Stimulated activated CD4-positive, alpha-beta T cell treated with anti-CD3 and anti-CD28 coated beads, Interleukin-1b, Interleukin-23, amount 100 ng/mL, for 4 hours (primary cell): ENCODE measurements around the gene TP63.

Experiments used
- DNase-seq, 2 donors: peaks; one replicate each; pipeline ENCODE4 v3.0.0-alpha.2; 2020; ENCODE audit warnings: low read depth in 2 of 2

Gene TP63

DNA sequence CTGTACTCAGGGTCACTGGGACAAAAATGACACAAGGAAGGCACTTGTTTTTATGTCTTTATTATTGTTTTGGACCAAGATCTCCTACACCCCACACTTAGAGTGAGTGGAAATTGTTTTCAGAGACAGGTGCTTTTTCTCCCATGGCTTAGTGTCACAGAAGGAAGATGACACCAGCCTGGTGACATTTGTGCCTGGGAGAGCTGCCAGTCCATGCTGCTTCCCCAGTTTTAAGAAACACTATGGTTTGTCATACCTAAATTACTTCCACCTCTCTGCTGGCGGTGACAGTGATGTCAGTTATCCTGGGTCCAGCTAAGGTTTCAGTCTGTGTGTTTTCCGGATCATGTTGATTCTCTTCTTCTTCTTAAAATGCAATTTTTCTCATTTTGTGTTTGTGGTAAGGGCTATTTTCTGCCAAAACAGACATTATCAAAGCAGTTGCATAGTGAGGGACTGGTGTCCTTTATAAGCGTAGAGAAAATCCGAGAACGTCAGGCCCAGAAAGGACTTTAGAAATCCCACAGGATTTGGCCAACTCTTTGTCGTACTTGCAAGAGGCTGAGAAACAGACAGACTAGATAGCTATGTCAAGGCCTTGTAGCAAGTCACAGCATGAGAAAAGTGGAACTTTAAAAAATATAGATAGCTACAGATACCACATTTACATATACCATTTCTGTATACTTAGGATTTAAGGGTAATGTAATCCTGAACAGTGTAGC lies 149.5 kb downstream of the TP63 start:
- DNase-seq, result no peak

GRCh38 chr3:189781415-189781814 lies 150.2 kb downstream of the TP63 start:
- DNase-seq, result no peak

DNA sequence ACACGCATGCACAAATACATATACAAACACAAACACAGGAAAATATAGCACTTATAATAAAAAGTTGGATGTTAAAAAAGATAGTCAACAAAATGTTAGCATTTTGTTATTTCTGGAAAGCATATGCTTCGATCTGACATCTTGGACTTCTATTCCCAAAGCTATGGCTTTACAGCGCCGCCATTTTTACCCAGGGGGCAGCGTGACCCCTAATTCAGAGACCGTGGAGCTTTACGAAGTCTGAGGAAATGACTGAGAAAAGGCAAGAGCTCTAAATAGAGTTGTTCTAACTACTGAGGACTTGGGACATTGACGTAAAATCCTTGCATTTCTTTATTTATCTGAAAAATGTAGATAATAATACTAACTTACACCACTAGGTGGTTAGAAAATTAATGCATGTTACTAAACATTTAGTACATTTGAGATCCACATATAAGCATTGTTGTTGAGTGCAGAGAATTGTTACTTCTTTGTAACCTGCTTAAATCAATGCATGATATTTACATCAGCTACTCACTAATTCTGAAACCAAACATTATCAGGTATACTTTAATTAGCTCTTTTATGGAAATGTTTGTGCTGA lies 155.4 kb downstream of the TP63 start:
- DNase-seq, result no peak

DNA sequence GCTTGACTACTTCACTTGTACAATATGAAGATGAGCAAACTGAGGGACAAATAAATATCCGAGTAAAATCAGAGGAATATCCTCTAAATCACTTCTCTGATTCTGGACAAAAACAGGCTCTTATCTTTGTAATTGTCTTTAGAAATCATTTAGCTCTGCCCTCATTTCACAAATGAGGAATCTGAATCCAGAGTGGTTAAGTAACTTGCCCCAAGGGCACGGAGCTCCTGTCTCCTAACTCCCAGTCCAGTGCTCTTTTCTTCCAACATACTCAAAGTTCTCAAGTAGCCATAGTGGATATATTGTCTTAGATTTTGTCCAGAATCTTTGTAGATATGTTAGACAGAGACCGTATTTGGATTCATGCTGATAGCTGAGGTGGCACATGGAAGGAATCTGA lies 156.0 kb downstream of the TP63 start:
- DNase-seq, result no peak

GRCh38 chr3:189787632-189788031 lies 156.4 kb downstream of the TP63 start:
- no peak for DNase-seq

GRCh38 chr3:189789432-189789831 lies 158.2 kb downstream of the TP63 start:
- no peak for DNase-seq

GRCh38 chr3:189790658-189791057 lies 159.5 kb downstream of the TP63 start:
- DNase-seq, result no peak

GRCh38 chr3:189792046-189792929 lies 161.1 kb downstream of the TP63 start:
- no peak for DNase-seq

- no peak for DNase-seq
Measured at GRCh38 chr3:189794518-189794917, 163.3 kb downstream of the TP63 start.

DNA sequence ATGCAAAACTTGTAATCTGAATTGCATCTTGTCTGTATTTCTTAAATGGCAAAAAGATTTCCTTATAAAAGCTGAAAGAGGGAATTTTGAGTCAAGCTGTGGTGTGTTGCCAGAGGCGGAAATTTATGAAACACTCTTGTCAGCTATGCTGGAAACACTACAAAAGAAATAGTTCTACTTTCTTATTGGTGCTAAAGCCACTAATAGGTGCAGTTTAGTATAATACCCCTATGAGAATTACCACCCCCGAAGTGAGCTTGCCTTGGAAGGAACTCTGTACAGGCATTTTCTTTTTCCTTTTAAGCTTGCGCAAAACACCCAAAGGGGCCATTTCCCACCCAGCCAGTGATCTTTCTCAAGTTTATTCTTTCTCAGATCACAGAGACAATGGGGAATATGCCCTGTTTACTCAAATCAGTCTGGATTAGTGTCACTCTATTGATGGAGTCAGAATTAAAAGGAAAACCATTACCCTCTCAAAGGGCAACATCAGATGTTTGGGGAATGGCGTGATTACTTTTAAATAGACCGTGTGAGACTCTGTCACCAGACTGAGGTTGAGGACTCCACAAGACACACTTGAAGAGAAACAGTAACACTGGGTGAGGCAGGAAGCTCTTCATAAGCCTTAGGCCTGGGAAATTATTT lies 166.0 kb downstream of the TP63 start:
- DNase-seq, result no peak

- DNase-seq, result no peak
Measured at GRCh38 chr3:189799366-189799765, 168.2 kb downstream of the TP63 start.

DNA sequence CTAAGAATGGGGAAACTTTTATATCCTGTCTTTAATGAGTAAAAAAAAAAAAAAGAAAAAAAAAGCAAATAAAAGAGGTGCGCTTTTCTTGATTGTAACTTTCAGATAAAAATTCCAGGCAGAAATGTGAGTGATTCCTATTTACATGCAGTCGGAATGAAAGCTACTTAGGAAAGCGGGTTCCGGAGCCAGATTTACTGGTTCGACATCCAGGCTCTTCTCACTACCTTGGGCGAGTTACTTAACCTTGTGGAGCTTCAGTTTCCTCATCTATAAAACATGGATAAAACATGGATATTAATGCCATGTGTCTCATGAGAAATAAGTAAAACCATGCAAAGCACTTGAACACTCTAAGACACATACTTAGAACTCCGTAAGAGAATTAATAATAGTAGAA lies 169.2 kb downstream of the TP63 start:
- DNase-seq, result no peak

- no peak for DNase-seq
Measured at GRCh38 chr3:189803254-189803653, 172.1 kb downstream of the TP63 start.

- no peak for DNase-seq
Measured at GRCh38 chr3:189805375-189806067, 174.3 kb downstream of the TP63 start.

DNA sequence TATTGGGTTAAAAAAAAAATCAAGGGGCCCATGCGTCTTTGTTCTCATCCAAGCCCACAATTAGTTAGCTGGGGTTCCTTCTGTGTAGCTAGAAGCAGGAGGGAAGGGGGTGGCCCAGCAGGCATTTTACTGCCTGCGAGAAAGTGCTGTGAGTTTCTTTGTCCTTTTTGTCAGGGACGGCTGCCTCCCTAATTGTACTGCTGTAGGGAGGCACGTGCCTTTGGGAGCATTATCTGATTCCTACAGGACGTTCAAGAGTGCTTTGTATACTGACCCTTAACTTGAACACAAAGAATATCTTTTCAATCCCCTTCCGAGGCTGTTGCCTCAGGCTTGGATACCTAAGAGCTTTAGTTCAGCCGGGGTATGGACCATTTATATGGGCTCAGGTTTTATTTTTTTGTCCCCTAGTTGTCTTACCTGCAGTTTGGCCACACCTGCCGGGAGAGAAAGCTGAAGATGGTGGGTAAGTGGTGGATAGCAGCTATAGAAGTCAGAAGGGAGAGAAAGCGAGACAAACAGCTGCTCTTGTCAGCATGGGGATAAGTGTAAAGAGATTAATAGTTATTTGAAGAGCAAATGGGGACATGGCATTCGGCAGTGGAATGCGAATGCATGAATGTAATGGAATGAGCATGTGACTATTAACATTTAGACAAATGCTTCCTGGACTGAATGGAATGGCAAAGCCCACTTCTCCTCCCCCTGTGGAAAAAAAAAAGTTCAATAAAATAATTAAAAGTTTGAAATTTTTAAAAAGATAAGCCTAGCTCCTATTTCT lies 175.2 kb downstream of the TP63 start:
- DNase-seq, result no peak

DNA sequence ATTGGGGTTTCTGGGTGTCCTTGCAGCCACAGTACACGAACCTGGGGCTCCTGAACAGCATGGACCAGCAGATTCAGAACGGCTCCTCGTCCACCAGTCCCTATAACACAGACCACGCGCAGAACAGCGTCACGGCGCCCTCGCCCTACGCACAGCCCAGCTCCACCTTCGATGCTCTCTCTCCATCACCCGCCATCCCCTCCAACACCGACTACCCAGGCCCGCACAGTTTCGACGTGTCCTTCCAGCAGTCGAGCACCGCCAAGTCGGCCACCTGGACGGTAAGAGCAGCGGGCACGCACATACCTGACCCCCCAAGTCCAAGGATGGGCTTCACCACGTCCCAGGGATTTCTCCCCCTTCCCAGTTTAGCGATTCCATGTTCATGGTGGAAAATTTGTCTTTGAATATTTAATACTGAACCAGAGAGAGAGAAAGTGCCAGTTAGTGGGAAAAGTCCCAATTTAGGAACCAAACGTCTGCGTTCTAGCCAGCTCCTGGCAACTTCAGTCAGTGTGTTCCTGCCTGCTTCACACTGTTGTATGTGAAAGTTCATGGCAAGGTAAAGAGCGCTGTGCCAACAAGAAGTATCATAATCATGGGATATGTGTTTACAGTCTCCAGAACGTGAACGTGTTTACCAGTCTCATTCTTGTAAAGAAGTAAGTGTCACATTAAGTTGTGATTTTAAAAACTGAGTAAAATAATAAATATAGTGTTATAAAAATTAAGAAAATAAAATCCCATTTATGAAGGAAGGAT lies 177.2 kb downstream of the TP63 start:
- DNase-seq, result no peak

GRCh38 chr3:189809583-189809982 lies 178.4 kb downstream of the TP63 start:
- DNase-seq, result no peak

DNA sequence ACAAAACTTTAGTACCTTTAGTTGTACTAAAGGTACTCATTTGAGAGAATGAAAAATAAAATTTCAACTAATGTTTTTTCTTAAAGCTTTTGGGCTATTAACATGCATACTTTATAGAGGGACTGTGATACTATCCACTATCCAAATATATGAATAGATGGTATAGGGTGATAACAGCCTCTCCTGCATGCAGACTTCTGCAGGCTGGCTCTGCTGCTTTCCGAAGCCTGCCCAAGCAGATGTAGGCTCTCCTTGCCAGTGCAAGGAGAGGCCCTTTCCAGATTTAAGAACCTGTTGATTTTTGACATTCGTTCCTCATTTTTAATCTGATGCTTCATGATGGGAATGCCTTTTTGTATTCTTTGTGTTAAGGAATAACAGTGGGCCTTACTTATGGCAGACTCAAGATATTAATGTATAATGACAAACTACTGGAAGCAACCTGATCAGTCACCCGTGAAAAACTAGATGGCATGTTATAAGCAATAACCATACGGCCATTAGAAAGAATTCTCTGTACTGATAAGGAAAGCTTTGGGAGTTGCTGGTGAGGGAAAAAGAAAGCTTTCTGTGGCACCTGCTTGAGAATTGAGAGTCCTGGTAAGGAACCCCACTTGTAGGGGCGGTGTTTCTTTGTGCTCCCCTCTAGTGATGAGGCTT lies 181.7 kb downstream of the TP63 start:
- no peak for DNase-seq

DNA sequence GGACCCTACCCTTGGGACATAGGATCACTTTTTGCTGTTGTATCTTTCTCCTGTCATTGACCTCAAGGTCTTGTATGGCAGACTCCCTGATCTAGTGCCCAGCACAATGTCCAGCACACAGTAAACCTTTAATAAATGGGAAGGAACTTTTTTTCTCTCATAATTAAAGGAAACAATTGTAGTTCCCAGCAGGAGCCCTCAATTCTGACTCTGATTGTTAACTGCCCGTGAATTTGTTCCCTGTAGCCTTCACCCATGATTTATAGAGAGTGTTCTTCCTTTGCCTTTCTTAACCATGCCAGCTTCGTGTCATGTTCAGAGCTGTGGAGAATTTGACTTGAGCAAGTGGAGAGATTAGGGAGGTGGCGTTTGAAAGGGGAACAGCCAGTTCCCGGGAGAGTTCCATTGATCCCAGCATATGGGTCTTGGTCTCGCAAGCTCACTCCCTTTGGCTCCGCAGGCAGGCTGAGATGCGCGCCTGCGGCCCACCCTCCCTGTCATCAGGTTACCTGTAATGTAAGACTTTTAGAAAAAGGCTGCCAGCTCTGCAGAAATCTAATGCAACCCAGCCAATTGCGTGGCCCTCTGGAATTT lies 182.6 kb downstream of the TP63 start:
- DNase-seq, result no peak
